ENCODE data around the gene P2RX4. TPM values are rescaled to one million over a fixed set of nuclear protein-coding genes. Genes with fewer than 3 reads are reported as not detected.
A peak's percentile ranks its signal among the peaks of the same experiment; 100 is the strongest.
"Not testable (repeated sequence)": the region's sequence is repeated elsewhere in the genome, so short reads cannot be mapped to it uniquely, and the experiment has no call there.

Gene P2RX4
- total and polyA plus RNA-seq, 4 donors: 16.5 to 32.1 (median 21.8) TPM

DNA sequence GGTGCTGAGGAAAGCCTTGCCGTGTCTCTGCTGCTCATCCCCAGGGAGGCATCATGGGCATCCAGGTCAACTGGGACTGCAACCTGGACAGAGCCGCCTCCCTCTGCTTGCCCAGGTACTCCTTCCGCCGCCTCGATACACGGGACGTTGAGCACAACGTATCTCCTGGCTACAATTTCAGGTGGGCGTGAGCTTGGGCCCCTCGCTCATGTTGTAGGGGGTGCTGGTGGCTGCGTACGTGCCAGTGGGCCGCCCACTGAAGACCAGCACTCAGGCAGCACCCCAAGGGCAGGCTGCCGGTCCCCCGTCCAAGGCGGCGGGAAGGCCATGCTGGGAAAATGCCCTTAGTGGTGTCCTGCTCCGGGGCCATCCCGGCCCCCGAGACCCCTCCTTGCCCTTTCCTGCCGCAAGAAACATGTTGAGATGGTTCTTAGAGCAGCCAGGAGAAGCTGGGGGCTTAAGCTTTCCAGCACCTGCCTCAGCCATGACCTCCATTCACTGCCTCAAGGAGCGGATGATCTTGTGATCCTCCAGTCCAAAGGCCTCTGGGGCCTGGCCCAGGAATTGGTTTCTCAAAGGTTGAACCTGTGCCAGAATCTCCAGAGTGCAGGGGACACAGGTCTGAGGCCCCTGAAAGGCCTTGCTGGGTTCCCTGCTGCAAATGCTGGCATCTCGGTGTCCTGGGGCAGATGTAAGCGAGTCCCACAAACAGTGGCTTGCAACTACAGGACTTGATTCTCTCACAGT is 19.2 kb downstream of the P2RX4 start:
- Histone ChIP-seq H3K27me3 (ENCODE audit: control insufficient read depth in 4 of 4, insufficient read depth in 4 of 4, low read length in 3 of 4) (no peaks in the 10 kb centered on the region), H3K36me3 (ENCODE audit: control insufficient read depth in 4 of 4, insufficient read depth in 3 of 4, low read depth in 1 of 4, low read length in 3 of 4) (peaks cover 0 to 15% (median 5%) of the 10 kb centered on the region in 4 donors), H3K9me3 (ENCODE audit: control insufficient read depth in 4 of 4, low read length in 3 of 4) (no peaks in the 10 kb centered on the region), H3K27ac (ENCODE audit: low read depth in 1 of 2, low read length in 2 of 2) (peak overlapping the region; percentile 1 to 15), H3K9ac (ENCODE audit: low read depth in 1 of 2, low read length in 2 of 2) (no peak overlapping the region), H3K4me3 (ENCODE audit: low read depth in 1 of 3, low read length in 3 of 3) (no peak overlapping the region), H3K4me1 (ENCODE audit: control insufficient read depth in 4 of 4, insufficient read depth in 4 of 4, low read length in 3 of 4) (peaks cover 3 to 26% (median 6%) of the 10 kb centered on the region in 4 donors)
- WGBS: 96% methylated on average over 24 of the region's 24 CpGs
- no peak for DNase-seq (ENCODE audit: low spot score)
- TF ChIP-seq TAF1 (conservative IDR thresholded peaks at IDR 0.05) (no peak), HNF4A (conservative IDR thresholded peaks at IDR 0.05) (peak; percentile 33 to 44)

DNA sequence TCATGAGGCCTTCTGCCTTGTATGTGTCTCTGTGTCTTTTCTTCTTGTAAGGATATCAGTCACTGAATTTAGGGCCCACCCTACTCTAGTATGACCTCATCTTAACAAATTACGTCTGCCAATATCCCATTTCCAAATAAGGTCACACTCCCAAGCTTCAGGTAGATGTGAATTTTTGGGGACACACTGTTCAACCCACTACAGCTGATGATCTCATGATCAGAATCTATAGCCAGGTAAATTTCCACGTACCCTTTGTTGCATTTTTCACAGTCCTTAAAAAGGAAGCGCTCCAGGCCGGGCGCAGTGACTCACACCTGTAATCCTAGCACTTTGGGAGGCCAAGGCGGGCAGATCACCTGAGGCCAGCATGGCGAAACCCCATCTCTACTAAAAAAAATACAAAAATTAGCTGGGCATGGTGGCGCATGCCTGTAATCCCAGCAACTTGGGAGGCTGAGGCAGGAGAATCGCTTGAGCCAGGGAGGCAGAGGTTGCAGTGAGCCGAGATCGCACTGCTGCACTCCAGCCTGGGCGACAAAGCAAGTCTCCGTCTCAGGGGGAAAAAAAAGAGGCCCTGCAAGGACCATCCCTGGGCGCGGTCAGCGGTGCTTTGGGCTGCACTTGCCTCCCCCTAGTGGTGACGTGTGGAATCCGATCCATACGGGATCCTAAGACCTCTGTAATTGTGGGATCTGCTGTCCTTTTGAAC is 20.1 kb downstream of the P2RX4 start:
- peak; percentile 79 for DNase-seq (ENCODE audit: low spot score)
- H3K9me3 ChIP-seq (ENCODE audit: control insufficient read depth in 4 of 4, low read length in 3 of 4); H3K27me3 ChIP-seq (ENCODE audit: control insufficient read depth in 4 of 4, insufficient read depth in 4 of 4, low read length in 3 of 4); H3K4me3 ChIP-seq (ENCODE audit: low read depth in 1 of 3, low read length in 3 of 3); H3K9ac ChIP-seq (ENCODE audit: low read depth in 1 of 2, low read length in 2 of 2): not testable (repeated sequence)
- Histone ChIP-seq H3K4me1 (ENCODE audit: control insufficient read depth in 4 of 4, insufficient read depth in 4 of 4, low read length in 3 of 4) (peaks cover 3 to 26% (median 6%) of the 10 kb centered on the region in 4 donors), H3K36me3 (ENCODE audit: control insufficient read depth in 4 of 4, insufficient read depth in 3 of 4, low read depth in 1 of 4, low read length in 3 of 4) (peaks cover 0 to 15% (median 7%) of the 10 kb centered on the region in 4 donors), H3K27ac (ENCODE audit: low read depth in 1 of 2, low read length in 2 of 2) (peak overlapping the region in 1 of 2 donors; percentile 15)
- TF ChIP-seq, protein P1, sequence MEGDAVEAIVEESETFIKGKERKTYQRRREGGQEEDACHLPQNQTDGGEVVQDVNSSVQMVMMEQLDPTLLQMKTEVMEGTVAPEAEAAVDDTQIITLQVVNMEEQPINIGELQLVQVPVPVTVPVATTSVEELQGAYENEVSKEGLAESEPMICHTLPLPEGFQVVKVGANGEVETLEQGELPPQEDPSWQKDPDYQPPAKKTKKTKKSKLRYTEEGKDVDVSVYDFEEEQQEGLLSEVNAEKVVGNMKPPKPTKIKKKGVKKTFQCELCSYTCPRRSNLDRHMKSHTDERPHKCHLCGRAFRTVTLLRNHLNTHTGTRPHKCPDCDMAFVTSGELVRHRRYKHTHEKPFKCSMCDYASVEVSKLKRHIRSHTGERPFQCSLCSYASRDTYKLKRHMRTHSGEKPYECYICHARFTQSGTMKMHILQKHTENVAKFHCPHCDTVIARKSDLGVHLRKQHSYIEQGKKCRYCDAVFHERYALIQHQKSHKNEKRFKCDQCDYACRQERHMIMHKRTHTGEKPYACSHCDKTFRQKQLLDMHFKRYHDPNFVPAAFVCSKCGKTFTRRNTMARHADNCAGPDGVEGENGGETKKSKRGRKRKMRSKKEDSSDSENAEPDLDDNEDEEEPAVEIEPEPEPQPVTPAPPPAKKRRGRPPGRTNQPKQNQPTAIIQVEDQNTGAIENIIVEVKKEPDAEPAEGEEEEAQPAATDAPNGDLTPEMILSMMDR (IDR thresholded peaks at IDR 0.05; ENCODE audit: low read depth, low read length, missing input control): peak; percentile 82
- TF ChIP-seq RAD21 (IDR thresholded peaks at IDR 0.05) (peak; percentile 84 to 85), RXRA (IDR thresholded peaks at IDR 0.05) (peak in 1 of 2 donors; percentile 20)
- 49% methylated on average over 19 of the region's 19 CpGs for WGBS

DNA sequence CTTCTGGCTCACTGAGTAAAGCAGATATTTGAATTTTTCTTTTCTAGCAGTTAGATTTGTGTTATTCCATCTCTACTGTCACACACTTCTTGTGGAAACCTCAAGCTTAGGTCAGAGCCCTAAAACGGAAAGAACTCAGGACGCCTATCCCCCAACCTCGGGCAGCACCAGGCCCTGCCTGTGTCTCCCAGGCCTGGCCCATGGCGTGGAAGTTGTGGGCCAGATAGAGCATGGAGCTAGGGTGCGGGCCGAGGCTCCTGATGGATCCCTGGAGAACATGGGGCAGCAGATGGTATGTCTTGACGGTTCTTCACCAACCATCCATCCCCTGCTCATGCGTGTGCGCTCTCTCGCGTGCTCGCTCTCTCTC is 20.6 kb downstream of the P2RX4 start:
- Histone ChIP-seq H3K27me3 (ENCODE audit: control insufficient read depth in 4 of 4, insufficient read depth in 4 of 4, low read length in 3 of 4) (no peaks in the 10 kb centered on the region), H3K9ac (ENCODE audit: low read depth in 1 of 2, low read length in 2 of 2) (no peak overlapping the region), H3K9me3 (ENCODE audit: control insufficient read depth in 4 of 4, low read length in 3 of 4) (no peaks in the 10 kb centered on the region), H3K27ac (ENCODE audit: low read depth in 1 of 2, low read length in 2 of 2) (no peak overlapping the region), H3K4me1 (ENCODE audit: control insufficient read depth in 4 of 4, insufficient read depth in 4 of 4, low read length in 3 of 4) (peaks cover 3 to 26% (median 6%) of the 10 kb centered on the region in 4 donors), H3K4me3 (ENCODE audit: low read depth in 1 of 3, low read length in 3 of 3) (no peak overlapping the region), H3K36me3 (ENCODE audit: control insufficient read depth in 4 of 4, insufficient read depth in 3 of 4, low read depth in 1 of 4, low read length in 3 of 4) (peaks cover 0 to 15% (median 7%) of the 10 kb centered on the region in 4 donors)
- 90% methylated on average over 12 of the region's 12 CpGs for WGBS
- no peak for TF ChIP-seq JUND (IDR thresholded peaks at IDR 0.05)
- TF ChIP-seq FOXA2 (IDR thresholded peaks at IDR 0.05): no peak
- no peak for TF ChIP-seq TAF1 (conservative IDR thresholded peaks at IDR 0.05)
- TF ChIP-seq RXRA (IDR thresholded peaks at IDR 0.05): no peak
- TF ChIP-seq RAD21 (IDR thresholded peaks at IDR 0.05): no peak
- no peak for TF ChIP-seq EGR1 (IDR thresholded peaks at IDR 0.05; ENCODE audit: low read depth in 2 of 2)
- TF ChIP-seq, protein P2, sequence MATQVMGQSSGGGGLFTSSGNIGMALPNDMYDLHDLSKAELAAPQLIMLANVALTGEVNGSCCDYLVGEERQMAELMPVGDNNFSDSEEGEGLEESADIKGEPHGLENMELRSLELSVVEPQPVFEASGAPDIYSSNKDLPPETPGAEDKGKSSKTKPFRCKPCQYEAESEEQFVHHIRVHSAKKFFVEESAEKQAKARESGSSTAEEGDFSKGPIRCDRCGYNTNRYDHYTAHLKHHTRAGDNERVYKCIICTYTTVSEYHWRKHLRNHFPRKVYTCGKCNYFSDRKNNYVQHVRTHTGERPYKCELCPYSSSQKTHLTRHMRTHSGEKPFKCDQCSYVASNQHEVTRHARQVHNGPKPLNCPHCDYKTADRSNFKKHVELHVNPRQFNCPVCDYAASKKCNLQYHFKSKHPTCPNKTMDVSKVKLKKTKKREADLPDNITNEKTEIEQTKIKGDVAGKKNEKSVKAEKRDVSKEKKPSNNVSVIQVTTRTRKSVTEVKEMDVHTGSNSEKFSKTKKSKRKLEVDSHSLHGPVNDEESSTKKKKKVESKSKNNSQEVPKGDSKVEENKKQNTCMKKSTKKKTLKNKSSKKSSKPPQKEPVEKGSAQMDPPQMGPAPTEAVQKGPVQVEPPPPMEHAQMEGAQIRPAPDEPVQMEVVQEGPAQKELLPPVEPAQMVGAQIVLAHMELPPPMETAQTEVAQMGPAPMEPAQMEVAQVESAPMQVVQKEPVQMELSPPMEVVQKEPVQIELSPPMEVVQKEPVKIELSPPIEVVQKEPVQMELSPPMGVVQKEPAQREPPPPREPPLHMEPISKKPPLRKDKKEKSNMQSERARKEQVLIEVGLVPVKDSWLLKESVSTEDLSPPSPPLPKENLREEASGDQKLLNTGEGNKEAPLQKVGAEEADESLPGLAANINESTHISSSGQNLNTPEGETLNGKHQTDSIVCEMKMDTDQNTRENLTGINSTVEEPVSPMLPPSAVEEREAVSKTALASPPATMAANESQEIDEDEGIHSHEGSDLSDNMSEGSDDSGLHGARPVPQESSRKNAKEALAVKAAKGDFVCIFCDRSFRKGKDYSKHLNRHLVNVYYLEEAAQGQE (IDR thresholded peaks at IDR 0.05): no peak
- TF ChIP-seq, protein P3, sequence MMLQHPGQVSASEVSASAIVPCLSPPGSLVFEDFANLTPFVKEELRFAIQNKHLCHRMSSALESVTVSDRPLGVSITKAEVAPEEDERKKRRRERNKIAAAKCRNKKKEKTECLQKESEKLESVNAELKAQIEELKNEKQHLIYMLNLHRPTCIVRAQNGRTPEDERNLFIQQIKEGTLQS (IDR thresholded peaks at IDR 0.05): no peak
- TF ChIP-seq, protein P4, sequence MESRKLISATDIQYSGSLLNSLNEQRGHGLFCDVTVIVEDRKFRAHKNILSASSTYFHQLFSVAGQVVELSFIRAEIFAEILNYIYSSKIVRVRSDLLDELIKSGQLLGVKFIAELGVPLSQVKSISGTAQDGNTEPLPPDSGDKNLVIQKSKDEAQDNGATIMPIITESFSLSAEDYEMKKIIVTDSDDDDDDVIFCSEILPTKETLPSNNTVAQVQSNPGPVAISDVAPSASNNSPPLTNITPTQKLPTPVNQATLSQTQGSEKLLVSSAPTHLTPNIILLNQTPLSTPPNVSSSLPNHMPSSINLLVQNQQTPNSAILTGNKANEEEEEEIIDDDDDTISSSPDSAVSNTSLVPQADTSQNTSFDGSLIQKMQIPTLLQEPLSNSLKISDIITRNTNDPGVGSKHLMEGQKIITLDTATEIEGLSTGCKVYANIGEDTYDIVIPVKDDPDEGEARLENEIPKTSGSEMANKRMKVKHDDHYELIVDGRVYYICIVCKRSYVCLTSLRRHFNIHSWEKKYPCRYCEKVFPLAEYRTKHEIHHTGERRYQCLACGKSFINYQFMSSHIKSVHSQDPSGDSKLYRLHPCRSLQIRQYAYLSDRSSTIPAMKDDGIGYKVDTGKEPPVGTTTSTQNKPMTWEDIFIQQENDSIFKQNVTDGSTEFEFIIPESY (IDR thresholded peaks at IDR 0.05): no peak
- no peak for TF ChIP-seq NR2F2 (IDR thresholded peaks at IDR 0.05)
- TF ChIP-seq GABPA (IDR thresholded peaks at IDR 0.05 in 1 of 2, conservative IDR thresholded peaks at IDR 0.05 in 1 of 2): no peak
- TF ChIP-seq HNF4G (IDR thresholded peaks at IDR 0.05): no peak
- DNase-seq (ENCODE audit: low spot score): no peak

Measured in liver (tissue), 9 donors.